ENCODE data around the gene KCNB1.

The KCNB1 gene

DNA sequence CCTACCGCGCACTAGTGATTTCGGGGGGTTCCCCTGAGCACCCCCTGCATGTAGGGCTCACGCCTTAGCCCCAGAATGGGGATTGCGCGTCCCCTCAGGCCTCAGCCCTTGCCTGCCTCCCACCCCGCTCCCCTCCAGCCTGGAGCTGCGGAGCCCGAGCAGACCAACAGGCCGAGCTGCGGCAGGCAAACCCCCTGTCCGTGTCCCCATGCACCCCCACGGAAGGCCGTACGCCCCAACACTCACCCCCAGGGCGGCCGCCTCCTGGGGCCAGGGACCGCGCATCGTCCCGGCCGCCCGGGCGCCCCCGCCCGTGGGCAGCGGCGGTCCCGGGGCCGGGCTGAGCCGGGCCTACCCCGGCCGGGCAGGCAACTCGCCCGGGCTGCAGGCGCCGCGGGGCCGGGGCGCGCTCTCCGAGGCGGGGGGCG is 1.2 kb upstream of the KCNB1 start:
- ATAC-seq (no peak), DNase-seq (ENCODE audit: low spot score in 2 of 2) (peak in 1 of 2 donors; percentile 51)
- no peaks in the 10 kb centered on the region for H3K36me3 Mint-ChIP-seq
- no peak overlapping the region for H3K27ac Mint-ChIP-seq
- H3K9me3 Mint-ChIP-seq: no peaks in the 10 kb centered on the region
- peak overlapping the region; percentile 70 for H3K4me3 Mint-ChIP-seq
- H3K4me1 Mint-ChIP-seq: peaks cover 9% of the 10 kb centered on the region

DNA sequence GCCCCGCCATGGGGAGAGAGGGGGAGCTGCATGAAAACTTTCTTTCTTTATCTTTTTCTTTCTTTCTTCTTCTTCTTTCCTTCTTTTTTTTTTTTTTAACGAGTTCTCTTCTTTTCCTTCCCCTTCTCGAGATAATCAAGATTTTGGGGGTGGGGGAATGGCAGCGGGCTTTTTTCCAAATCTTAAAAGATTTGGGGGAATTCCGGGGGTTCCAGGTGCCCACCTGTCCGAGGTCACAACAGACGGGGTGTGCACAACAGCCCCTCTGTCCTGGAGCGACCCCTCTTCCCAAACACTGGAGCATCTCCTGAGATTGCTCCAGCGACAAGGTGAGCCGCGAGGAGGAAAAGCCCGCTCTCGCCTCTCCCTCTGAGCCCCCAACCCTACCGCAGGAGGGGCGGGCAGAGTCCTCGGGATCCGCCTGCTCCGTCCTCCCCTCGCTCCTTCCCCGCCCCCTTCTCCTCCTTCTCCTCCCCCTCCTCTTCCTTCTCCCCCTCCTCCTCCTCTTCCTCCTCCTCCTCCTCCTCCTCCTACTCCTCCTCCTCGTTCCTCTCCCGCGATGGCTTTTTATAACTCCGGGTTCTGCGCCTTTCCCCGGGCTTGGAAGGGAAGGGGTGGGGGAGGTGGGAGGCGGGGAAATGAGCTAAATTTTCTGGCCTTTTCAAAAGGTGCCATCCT is 689 bp upstream of the KCNB1 start:
- Mint-ChIP-seq H3K4me1 (peaks cover 9% of the 10 kb centered on the region), H3K9me3 (no peaks in the 10 kb centered on the region), H3K36me3 (no peaks in the 10 kb centered on the region), H3K4me3 (peak overlapping the region; percentile 31), H3K27ac (no peak overlapping the region)
- ATAC-seq (no peak), DNase-seq (ENCODE audit: low spot score in 2 of 2) (no peak)

- no peaks in the 10 kb centered on the region for H3K36me3 Mint-ChIP-seq
- no peak overlapping the region for H3K27ac Mint-ChIP-seq
- H3K4me3 Mint-ChIP-seq: no peak overlapping the region
- peaks cover 9% of the 10 kb centered on the region for H3K4me1 Mint-ChIP-seq
- ATAC-seq (no peak), DNase-seq (ENCODE audit: low spot score in 2 of 2) (no peak)
- no peaks in the 10 kb centered on the region for H3K9me3 Mint-ChIP-seq
Observed at GRCh38 chr20:49482173-49482572, 295 bp downstream of the KCNB1 start.

DNA sequence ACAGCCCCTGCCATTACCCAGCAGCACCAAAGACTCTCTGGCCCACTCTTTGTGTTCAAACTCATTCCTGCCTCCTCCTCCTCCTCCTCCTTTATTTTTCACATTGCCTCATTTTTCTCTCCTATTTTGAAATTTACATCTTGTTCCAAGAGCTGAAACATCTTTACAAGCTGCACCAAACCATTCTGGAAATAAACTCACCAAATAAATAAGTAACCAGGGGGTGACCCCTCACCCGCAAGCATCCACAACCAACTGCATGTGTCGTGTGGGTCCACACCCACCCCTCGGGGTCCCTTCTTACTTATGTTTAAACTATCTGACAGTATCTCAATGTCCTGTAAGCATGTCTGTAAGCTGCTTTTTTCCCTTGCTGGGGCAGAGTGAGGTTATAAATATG is 1.4 kb downstream of the KCNB1 start:
- no peak for ATAC-seq
- DNase-seq (ENCODE audit: low spot score in 2 of 2): no peak
- Mint-ChIP-seq H3K4me1 (peaks cover 9% of the 10 kb centered on the region), H3K9me3 (no peaks in the 10 kb centered on the region), H3K4me3 (no peak overlapping the region), H3K36me3 (no peaks in the 10 kb centered on the region), H3K27ac (no peak overlapping the region)

DNA sequence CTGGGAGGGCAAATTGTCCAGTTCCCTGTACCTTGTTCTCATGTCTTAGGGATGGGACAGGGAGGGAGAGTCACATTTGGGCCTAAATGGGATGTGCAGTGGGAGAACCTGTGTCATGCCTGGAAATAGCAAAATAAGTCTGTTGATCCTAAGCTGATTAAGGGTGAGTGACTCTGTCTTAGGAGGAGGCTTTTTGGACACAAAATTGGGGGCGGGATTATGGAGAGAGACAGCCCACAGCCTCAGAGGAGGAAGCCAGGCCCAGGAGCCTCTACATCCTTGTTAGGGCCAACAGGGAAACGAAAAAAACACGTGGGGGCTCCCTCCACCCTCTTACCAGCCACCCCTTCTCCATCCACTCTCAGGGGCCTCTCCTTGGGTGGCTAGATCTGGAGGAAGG is 2.2 kb downstream of the KCNB1 start:
- Mint-ChIP-seq H3K4me3 (no peak overlapping the region), H3K9me3 (no peaks in the 10 kb centered on the region), H3K36me3 (no peaks in the 10 kb centered on the region), H3K27ac (no peak overlapping the region), H3K4me1 (peaks cover 9% of the 10 kb centered on the region)
- DNase-seq (ENCODE audit: low spot score in 2 of 2): no peak
- ATAC-seq: no peak

- Mint-ChIP-seq H3K4me3 (no peak overlapping the region), H3K4me1 (peaks cover 9% of the 10 kb centered on the region), H3K9me3 (no peaks in the 10 kb centered on the region), H3K27ac (no peak overlapping the region), H3K36me3 (no peaks in the 10 kb centered on the region)
- DNase-seq (ENCODE audit: low spot score in 2 of 2) (no peak), ATAC-seq (no peak)
Observed at GRCh38 chr20:49479785-49480184, 2.7 kb downstream of the KCNB1 start.

- no peak for DNase-seq (ENCODE audit: low spot score in 2 of 2)
- Mint-ChIP-seq H3K27ac (no peak overlapping the region), H3K4me1 (peaks cover 2% of the 10 kb centered on the region), H3K36me3 (no peaks in the 10 kb centered on the region), H3K9me3 (no peaks in the 10 kb centered on the region), H3K4me3 (no peak overlapping the region)
- no peak for ATAC-seq
Observed at GRCh38 chr20:49478754-49479689, 3.4 kb downstream of the KCNB1 start.

- no peaks in the 10 kb centered on the region for H3K36me3 Mint-ChIP-seq
- H3K27ac Mint-ChIP-seq: no peak overlapping the region
- no peaks in the 10 kb centered on the region for H3K4me1 Mint-ChIP-seq
- no peaks in the 10 kb centered on the region for H3K9me3 Mint-ChIP-seq
- no peak overlapping the region for H3K4me3 Mint-ChIP-seq
- DNase-seq (ENCODE audit: low spot score in 2 of 2) (no peak), ATAC-seq (no peak)
Observed at GRCh38 chr20:49478266-49478665, 4.2 kb downstream of the KCNB1 start.

DNA sequence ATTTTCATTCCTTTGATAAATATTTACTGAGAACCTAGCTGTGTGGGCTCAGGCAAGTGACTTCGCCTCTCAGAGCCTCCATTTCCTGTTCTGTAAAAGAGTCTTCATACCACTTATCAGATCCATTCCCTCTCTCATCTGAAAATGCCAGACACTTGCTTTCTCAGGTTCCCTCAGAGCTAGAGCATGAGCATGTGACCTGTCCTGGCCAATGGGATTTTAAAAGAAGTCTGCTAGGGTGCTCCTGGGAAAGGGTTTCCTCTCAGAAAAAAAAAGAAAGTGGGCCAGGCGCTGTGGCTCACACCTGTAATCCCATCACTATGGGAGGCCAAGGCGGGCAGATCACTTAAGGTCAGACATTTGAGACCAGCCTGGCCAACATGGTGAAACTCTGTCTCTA is 5.3 kb downstream of the KCNB1 start:
- DNase-seq (ENCODE audit: low spot score in 2 of 2): no peak
- no peak overlapping the region for H3K4me3 Mint-ChIP-seq
- H3K36me3 Mint-ChIP-seq: no peaks in the 10 kb centered on the region
- no peak overlapping the region for H3K27ac Mint-ChIP-seq
- no peaks in the 10 kb centered on the region for H3K9me3 Mint-ChIP-seq
- no peak for ATAC-seq
- no peaks in the 10 kb centered on the region for H3K4me1 Mint-ChIP-seq

GRCh38 chr20:49476016-49476355 is 6.5 kb downstream of the KCNB1 start:
- Mint-ChIP-seq H3K36me3 (no peaks in the 10 kb centered on the region), H3K4me1 (no peaks in the 10 kb centered on the region), H3K4me3 (no peak overlapping the region), H3K27ac (no peak overlapping the region), H3K9me3 (no peaks in the 10 kb centered on the region)
- ATAC-seq (no peak), DNase-seq (ENCODE audit: low spot score in 2 of 2) (no peak)

GRCh38 chr20:49475292-49476015 is 7.0 kb downstream of the KCNB1 start:
- Mint-ChIP-seq H3K4me1 (no peaks in the 10 kb centered on the region), H3K27ac (no peak overlapping the region), H3K4me3 (no peak overlapping the region), H3K9me3 (no peaks in the 10 kb centered on the region), H3K36me3 (no peaks in the 10 kb centered on the region)
- ATAC-seq: no peak
- DNase-seq (ENCODE audit: low spot score in 2 of 2): no peak

DNA sequence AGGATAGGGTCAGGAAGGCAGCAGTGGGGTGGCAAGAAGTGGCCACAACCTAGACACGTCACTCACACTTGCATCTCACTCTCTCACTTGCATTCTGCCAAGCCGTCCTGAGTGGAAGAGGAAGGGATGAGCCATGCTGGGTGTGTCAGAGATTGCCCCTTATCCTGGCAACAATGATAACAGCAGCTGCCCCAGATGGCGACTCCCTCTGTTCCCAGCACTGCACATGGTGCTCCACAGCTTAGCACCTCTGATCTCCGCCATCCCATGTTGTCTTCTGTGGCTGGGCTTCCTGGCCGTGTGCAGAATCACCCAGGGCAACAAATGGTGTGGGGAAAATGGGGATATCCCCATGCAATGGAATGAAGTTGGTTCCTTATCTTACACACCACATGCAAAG is 11.1 kb downstream of the KCNB1 start:
- no peak for DNase-seq (ENCODE audit: low spot score in 2 of 2)
- no peak overlapping the region for H3K4me3 Mint-ChIP-seq

DNA sequence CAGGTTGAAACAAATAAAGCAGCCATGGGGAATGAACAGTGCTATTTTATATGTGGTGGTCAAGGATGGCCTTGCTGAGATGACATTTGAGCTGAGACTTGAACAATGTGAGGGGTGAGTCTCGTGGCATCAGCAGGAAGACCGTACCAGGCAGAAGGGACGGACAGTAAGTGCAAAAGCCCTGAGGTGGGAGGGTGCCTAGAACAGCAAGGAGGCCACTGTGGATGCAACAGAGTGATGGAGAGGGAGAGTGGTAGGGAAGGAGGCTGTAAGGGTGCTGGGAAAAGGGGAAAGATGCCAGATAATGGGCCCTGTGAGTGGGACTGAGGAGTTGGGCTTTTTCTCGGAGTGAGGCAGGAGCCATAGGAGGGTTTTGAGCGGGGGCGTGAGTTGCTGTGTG is 11.5 kb downstream of the KCNB1 start:
- no peak overlapping the region for H3K27ac Mint-ChIP-seq
- H3K4me1 Mint-ChIP-seq: no peaks in the 10 kb centered on the region
- no peaks in the 10 kb centered on the region for H3K9me3 Mint-ChIP-seq
- ATAC-seq (no peak), DNase-seq (ENCODE audit: low spot score in 2 of 2) (no peak)
- no peak overlapping the region for H3K4me3 Mint-ChIP-seq
- no peaks in the 10 kb centered on the region for H3K36me3 Mint-ChIP-seq

More for the DNA sequence above, 11.1 kb downstream of the KCNB1 start:
- Mint-ChIP-seq H3K36me3 (no peaks in the 10 kb centered on the region), H3K4me1 (no peaks in the 10 kb centered on the region), H3K9me3 (no peaks in the 10 kb centered on the region), H3K27ac (no peak overlapping the region)
- ATAC-seq: no peak

DNA sequence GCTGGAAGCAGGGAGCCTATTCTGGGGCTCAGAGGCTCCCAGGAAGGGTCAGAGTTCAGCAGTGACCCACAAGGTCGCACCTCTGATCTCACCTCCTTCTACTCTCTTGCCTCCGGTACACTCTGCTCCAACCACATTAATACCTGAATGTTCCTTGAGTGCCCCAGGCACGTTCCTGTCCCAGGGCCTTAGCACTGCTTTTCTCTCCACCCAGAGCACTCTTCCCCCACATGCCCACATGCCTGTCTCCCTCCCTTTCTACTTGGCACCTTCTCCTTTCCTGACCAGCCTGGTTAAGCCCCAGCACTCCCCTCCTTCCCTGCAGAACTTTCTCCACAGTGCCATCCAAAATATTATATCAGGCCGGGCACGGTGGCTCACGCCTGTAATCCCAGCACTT is 13.4 kb downstream of the KCNB1 start:
- ATAC-seq: no peak

DNA sequence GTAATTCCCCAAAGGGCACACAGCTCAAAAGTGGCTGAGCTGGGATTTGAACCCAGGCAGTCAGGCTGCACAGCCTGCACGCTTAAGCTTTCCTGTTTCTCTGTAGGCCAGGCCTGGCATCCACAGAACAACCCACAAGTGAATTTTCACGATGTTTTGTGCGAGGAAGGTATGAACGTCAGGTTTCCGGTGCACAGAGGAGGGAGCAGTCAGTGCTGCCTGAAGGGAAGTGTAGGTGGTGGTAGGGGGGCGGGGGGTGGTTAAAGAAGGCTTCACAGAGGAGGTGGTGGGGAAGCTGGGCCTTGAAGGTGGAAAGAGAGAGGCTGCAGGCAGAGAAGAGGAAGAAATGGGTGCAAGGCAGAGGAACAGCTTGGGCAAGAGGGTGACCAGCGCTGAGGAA is 14.1 kb downstream of the KCNB1 start:
- H3K4me1 Mint-ChIP-seq: no peaks in the 10 kb centered on the region

More for the DNA sequence above, 13.4 kb downstream of the KCNB1 start:
- DNase-seq (ENCODE audit: low spot score in 2 of 2): no peak
- Mint-ChIP-seq H3K4me3 (no peak overlapping the region), H3K9me3 (no peaks in the 10 kb centered on the region), H3K4me1 (no peaks in the 10 kb centered on the region), H3K36me3 (no peaks in the 10 kb centered on the region), H3K27ac (no peak overlapping the region)

More for the DNA sequence above, 14.1 kb downstream of the KCNB1 start:
- no peak overlapping the region for H3K27ac Mint-ChIP-seq
- no peaks in the 10 kb centered on the region for H3K9me3 Mint-ChIP-seq
- DNase-seq (ENCODE audit: low spot score in 2 of 2) (no peak), ATAC-seq (no peak)
- no peak overlapping the region for H3K4me3 Mint-ChIP-seq
- H3K36me3 Mint-ChIP-seq: no peaks in the 10 kb centered on the region
